Lower lobe of right lung (tissue), 2 donors: ENCODE results near the gene MKI67. TPM values are rescaled to one million over a fixed set of nuclear protein-coding genes. Genes with fewer than 3 reads are reported as not detected.

ENCODE experiments used
- ATAC-seq, 2 donors: fragments of 200-7000 bp; cut with Tn5 transposase; one replicate each; pipeline ENCODE4 v1.9.1; 2020 to 2022; ENCODE audit warnings: mild to moderate bottlenecking in 2 of 2, moderate library complexity in 2 of 2
- DNase-seq: peaks from one replicate; pipeline ENCODE4 v3.0.0-alpha.2; 2020
- H3K27ac ChIP-seq: fragments of 200-600 bp; one replicate; pipeline ENCODE4 v1.8.0; 2022
- H3K27me3 ChIP-seq: fragments of 200-600 bp; one replicate; pipeline ENCODE4 v1.8.0; 2022; ENCODE audit warnings: low read depth
- H3K36me3 ChIP-seq: fragments of 200-600 bp; one replicate; pipeline ENCODE4 v1.8.0; 2022; ENCODE audit warnings: mild to moderate bottlenecking
- H3K4me1 ChIP-seq: fragments of 200-600 bp; one replicate; pipeline ENCODE4 v1.8.0; 2022
- H3K4me3 ChIP-seq: fragments of 200-600 bp; one replicate; pipeline ENCODE4 v1.8.0; 2022; ENCODE audit warnings: mild to moderate bottlenecking
- H3K9me3 ChIP-seq: fragments of 200-600 bp; one replicate; pipeline ENCODE4 v1.8.0; 2022
- CTCF ChIP-seq: fragments of 200-600 bp; IDR thresholded peaks from one replicate; pipeline ENCODE4 v1.8.0; 2022; ENCODE audit warnings: antibody characterized with exemption, mild to moderate bottlenecking
- intact Hi-C: fragments of 100-400 bp; cut with DNase I; formaldehyde crosslinking; loops from one replicate; pipeline ENCODE4 v1.11.0; 2022
- total RNA-seq: library from RNA; stranded (reverse); fragmentation: NEBNext Ultra II Directional; extraction: Animal tissue kit (Norgen Biotek cat#: 25700); gene quantifications from one replicate; pipeline ENCODE4 v1.2.1, GENCODE V29; 2021
- donor health status: DM: no; HTN: yes; CAD: no; lungs with severe emphysema.

Gene MKI67
- total RNA-seq, 1 donor from 2014 or later, result 4.8 TPM

GRCh38 chr10:128160297-128160711 is 34.1 kb upstream of the MKI67 start:
- no peak for TF ChIP-seq CTCF
- Histone ChIP-seq H3K27ac (no peak overlapping the region), H3K4me3 (no peak overlapping the region), H3K4me1 (no peaks in the 10 kb centered on the region), H3K27me3 (peaks cover 4% of the 10 kb centered on the region), H3K9me3 (no peaks in the 10 kb centered on the region), H3K36me3 (no peaks in the 10 kb centered on the region)
- DNase-seq (no peak), ATAC-seq (no peak)
- intact Hi-C loops, result no loop called here

GRCh38 chr10:128158021-128158795 is 32.0 kb upstream of the MKI67 start:
- no peaks in the 10 kb centered on the region for H3K9me3 ChIP-seq
- DNase-seq (no peak), ATAC-seq (no peak)
- intact Hi-C loops, result no loop called here
- H3K27ac ChIP-seq, result no peak overlapping the region
- no peaks in the 10 kb centered on the region for H3K36me3 ChIP-seq
- H3K4me3 ChIP-seq, result no peak overlapping the region
- no peak for TF ChIP-seq CTCF
- peaks cover 13% of the 10 kb centered on the region for H3K27me3 ChIP-seq
- no peaks in the 10 kb centered on the region for H3K4me1 ChIP-seq

- DNase-seq (no peak), ATAC-seq (no peak)
- Histone ChIP-seq H3K36me3 (no peaks in the 10 kb centered on the region), H3K27ac (no peak overlapping the region), H3K4me1 (no peaks in the 10 kb centered on the region), H3K4me3 (no peak overlapping the region), H3K9me3 (no peaks in the 10 kb centered on the region), H3K27me3 (peaks cover 13% of the 10 kb centered on the region)
- intact Hi-C loops, result no loop called here
- no peak for TF ChIP-seq CTCF
These were observed 31.0 kb upstream of the MKI67 start for GRCh38 chr10:128156999-128157755.

- H3K9me3 ChIP-seq, result no peaks in the 10 kb centered on the region
These were observed 26.7 kb upstream of the MKI67 start for GRCh38 chr10:128152741-128153580.

More at GRCh38 chr10:128152741-128153580, 26.7 kb upstream of the MKI67 start:
- no peak for ATAC-seq
- no peak for TF ChIP-seq CTCF
- Histone ChIP-seq H3K27ac (no peak overlapping the region), H3K27me3 (peaks cover 25% of the 10 kb centered on the region), H3K4me1 (peaks cover 5% of the 10 kb centered on the region), H3K4me3 (no peak overlapping the region), H3K36me3 (no peaks in the 10 kb centered on the region)
- DNase-seq, result no peak
- intact Hi-C loops, result no loop called here
